ENCODE data around the gene NECTIN2. TPM values are rescaled to one million over a fixed set of nuclear protein-coding genes. Genes with fewer than 3 reads are reported as not detected.
"Not testable (repeated sequence)": the region's sequence is repeated elsewhere in the genome, so short reads cannot be mapped to it uniquely, and the experiment has no call there.

Gene NECTIN2
- total and polyA plus RNA-seq, 2 donors (not counting 1 experiment from before 2014, with no cell fraction given), result 0.15 to 0.32 TPM

DNA sequence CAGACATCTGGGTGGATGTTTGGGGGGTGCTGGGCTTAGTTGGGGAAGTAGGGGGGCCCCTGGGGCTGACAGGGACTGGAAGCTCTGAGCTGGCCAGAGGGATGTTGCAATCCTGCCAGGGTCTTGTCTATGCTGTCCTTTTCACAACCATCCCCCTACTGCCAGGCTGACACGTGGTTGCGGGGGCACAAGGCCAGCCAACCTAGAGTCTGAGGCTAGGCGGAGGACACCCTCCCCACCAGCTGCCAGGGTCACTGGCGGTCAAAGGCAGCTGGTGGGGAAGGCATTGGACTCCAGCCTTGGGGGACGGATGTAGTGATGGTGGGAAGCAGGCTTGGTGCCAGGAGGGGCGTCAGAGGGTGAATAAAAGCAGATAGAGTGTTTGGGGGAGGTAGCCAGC lies 66.8 kb downstream of the NECTIN2 start:
- Histone ChIP-seq H3K4me2 (replicated peaks; ENCODE audit: low read depth, low read length, poor library complexity, severe bottlenecking) (no peak overlapping the region), H3K4me1 (ENCODE audit: control insufficient read depth in 2 of 2, insufficient read depth in 2 of 2, low read length in 2 of 2) (peaks cover 7 to 13% of the 10 kb centered on the region in 2 donors), H3K9me3 (ENCODE audit: control extremely low read depth in 1 of 3, control insufficient read depth in 2 of 3, insufficient read depth in 1 of 3, low read length in 2 of 3) (peaks cover 0 to 5% (median 0%) of the 10 kb centered on the region in 3 donors), H3K79me2 (ENCODE audit: control insufficient read depth, insufficient read depth, low read length) (no peaks in the 10 kb centered on the region), H4K20me1 (ENCODE audit: control insufficient read depth, insufficient read depth, low read length, poor library complexity, severe bottlenecking) (no peaks in the 10 kb centered on the region), H3K27me3 (replicated peaks in 1 of 4; ENCODE audit: control extremely low read depth in 1 of 4, control insufficient read depth in 3 of 4, insufficient read depth in 4 of 4, low read length in 3 of 4) (peaks cover 0 to 21% (median 2%) of the 10 kb centered on the region in 4 experiments), H3K27ac (ENCODE audit: low read length in 2 of 2) (no peak overlapping the region), H3K36me3 (replicated peaks in 1 of 2; ENCODE audit: control extremely low read depth in 1 of 2, control insufficient read depth in 1 of 2, extremely low read depth in 1 of 2, insufficient read depth in 2 of 2, low read length in 1 of 2) (no peaks in the 10 kb centered on the region), H3K4me3 (ENCODE audit: control extremely low read depth in 1 of 5, extremely low read depth in 1 of 5, insufficient read depth in 1 of 5, low read depth in 2 of 5, low read length in 4 of 5) (no peak overlapping the region), H3K9ac (ENCODE audit: low read length) (no peak overlapping the region), H2AFZ (ENCODE audit: insufficient read depth, low read depth, low read length, poor library complexity, severe bottlenecking) (no peak overlapping the region)
- POLR2A ChIA-PET, result no interaction called here
- DNase-seq (no peak), ATAC-seq (ENCODE audit: low read depth) (no peak)
- TF ChIP-seq EZH2 (IDR thresholded peaks at IDR 0.05; ENCODE audit: borderline replicate concordance, insufficient read depth, low read depth, low read length, poor library complexity, severe bottlenecking) (no peak), CTCF (IDR thresholded peaks at IDR 0.05) (no peak)
- intact Hi-C loops (cut with micrococcal nuclease), result no loop called here
- H3K4me1 Mint-ChIP-seq, result peaks cover 9% of the 10 kb centered on the region
- 69% methylated on average over 6 of the region's 6 CpGs for WGBS (ENCODE audit: insufficient coverage)
- H3K27ac Mint-ChIP-seq, result no peak overlapping the region
- H3K27me3 Mint-ChIP-seq, result peaks cover 26% of the 10 kb centered on the region
- no peak overlapping the region for H3K4me3 Mint-ChIP-seq
- CTCF ChIA-PET, result interaction anchor here (0.8 to 1.5 kb wide), 3 partner anchors 9 to 43 kb away, joined by 3 read pairs; no protein-coding TSS in a partner anchor
- no peaks in the 10 kb centered on the region for H3K9me3 Mint-ChIP-seq (ENCODE audit: insufficient read depth)

DNA sequence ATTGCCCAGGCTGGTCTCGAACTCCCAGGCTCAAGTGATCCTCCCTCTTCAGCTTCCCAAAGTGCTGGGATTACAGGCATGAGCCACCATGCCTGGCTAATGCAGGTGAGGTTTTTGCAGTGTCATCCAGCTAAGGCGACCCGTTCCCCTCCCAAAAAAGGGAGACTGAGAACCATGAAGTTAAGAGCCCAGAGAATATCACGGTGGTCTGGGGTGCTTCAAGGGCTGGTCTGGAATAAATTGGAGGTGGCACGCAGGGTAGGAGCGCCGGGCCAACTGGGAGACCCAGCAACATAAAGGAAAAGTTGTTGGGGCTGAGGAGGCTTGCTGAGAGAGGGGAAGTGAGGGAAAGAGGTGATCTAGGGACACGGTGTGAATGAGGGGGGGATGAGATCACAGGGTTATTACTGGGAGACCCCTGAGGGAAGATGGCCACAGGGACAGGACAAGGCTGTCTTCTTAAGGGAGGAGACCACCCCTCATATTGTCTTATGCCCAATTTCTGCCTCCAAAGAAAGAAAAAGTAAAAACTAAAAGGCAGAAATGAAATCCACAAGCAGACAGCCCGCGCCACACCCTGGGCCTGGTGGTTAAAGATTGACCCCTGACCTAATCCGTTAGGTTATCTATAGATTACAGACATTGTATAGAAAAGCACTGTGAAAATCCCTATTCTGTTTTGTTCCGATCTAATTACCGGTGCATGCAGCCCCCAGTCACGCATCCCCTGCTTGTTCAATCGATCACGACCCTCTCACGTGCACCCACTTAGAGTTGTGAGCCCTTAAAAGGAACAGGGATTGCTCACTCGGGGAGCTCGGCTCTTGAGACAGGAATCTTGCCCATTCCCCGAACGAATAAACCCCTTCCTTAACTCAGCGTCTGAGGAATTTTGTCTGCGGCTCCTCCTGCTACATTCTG lies 67.7 kb downstream of the NECTIN2 start:
- H3K27ac Mint-ChIP-seq, POLR2A ChIA-PET: not testable (repeated sequence)
- H3K4me2 ChIP-seq (replicated peaks; ENCODE audit: low read depth, low read length, poor library complexity, severe bottlenecking), result peak overlapping the region; percentile 88

GRCh38 chr19:44914433-44915206 lies 68.5 kb downstream of the NECTIN2 start, which contains the start of gene APOC1:
APOC1 (plus strand) TSS chr19:44914608; CDS start chr19:44914892, 284 bp downstream.
- ATAC-seq (ENCODE audit: low read depth) (peak; percentile 99), DNase-seq (peak; percentile 89)
- H4K20me1 ChIP-seq (ENCODE audit: control insufficient read depth, insufficient read depth, low read length, poor library complexity, severe bottlenecking); POLR2A ChIA-PET; H3K36me3 ChIP-seq (replicated peaks in 1 of 2; ENCODE audit: control extremely low read depth in 1 of 2, control insufficient read depth in 1 of 2, extremely low read depth in 1 of 2, insufficient read depth in 2 of 2, low read length in 1 of 2); H3K4me1 Mint-ChIP-seq; H3K9me3 ChIP-seq (ENCODE audit: control extremely low read depth in 1 of 3, control insufficient read depth in 2 of 3, insufficient read depth in 1 of 3, low read length in 2 of 3); H3K9me3 Mint-ChIP-seq (ENCODE audit: insufficient read depth); H3K27ac ChIP-seq (ENCODE audit: low read length in 2 of 2); H3K79me2 ChIP-seq (ENCODE audit: control insufficient read depth, insufficient read depth, low read length): not testable (repeated sequence)
- H3K27ac Mint-ChIP-seq, result peak within 1 kb of the TSS; percentile 66
- H3K4me2 ChIP-seq (replicated peaks; ENCODE audit: low read depth, low read length, poor library complexity, severe bottlenecking), result peak within 1 kb of the TSS; percentile 88
- intact Hi-C loops (cut with micrococcal nuclease), result loop anchor here (1.0 kb wide), 3 partner anchors 13 to 41 kb away; partner anchors contain the start of gene CLPTM1
- peak within 1 kb of the TSS; percentile 99 for H2AFZ ChIP-seq (ENCODE audit: insufficient read depth, low read depth, low read length, poor library complexity, severe bottlenecking)
- peaks cover 7 to 13% of the 10 kb centered on the region in 2 donors for H3K4me1 ChIP-seq (ENCODE audit: control insufficient read depth in 2 of 2, insufficient read depth in 2 of 2, low read length in 2 of 2)
- H3K27me3 Mint-ChIP-seq, result peaks cover 23% of the 10 kb centered on the region
- peak within 1 kb of the TSS; percentile 95 for H3K4me3 Mint-ChIP-seq
- H3K27me3 ChIP-seq (replicated peaks in 1 of 4; ENCODE audit: control extremely low read depth in 1 of 4, control insufficient read depth in 3 of 4, insufficient read depth in 4 of 4, low read length in 3 of 4), result peaks cover 0 to 21% (median 2%) of the 10 kb centered on the region in 4 experiments
- peak within 1 kb of the TSS; percentile 44 to 87 (median 63) for H3K4me3 ChIP-seq (ENCODE audit: control extremely low read depth in 1 of 5, extremely low read depth in 1 of 5, insufficient read depth in 1 of 5, low read depth in 2 of 5, low read length in 4 of 5)
- 9% methylated on average over 13 of the region's 28 CpGs for WGBS (ENCODE audit: insufficient coverage)
- CTCF ChIA-PET, result interaction anchor here (0.5 to 1.8 kb wide), 3 partner anchors 10 to 298 kb away, joined by 3 to 6 read pairs (median 3); partner anchors contain the start of gene TOMM40
- H3K9ac ChIP-seq (ENCODE audit: low read length), result peak within 1 kb of the TSS; percentile 75

More for the DNA sequence above, 67.7 kb downstream of the NECTIN2 start:
- H3K4me3 Mint-ChIP-seq, result peak overlapping the region; percentile 95
- Histone ChIP-seq H3K27me3 (replicated peaks in 1 of 4; ENCODE audit: control extremely low read depth in 1 of 4, control insufficient read depth in 3 of 4, insufficient read depth in 4 of 4, low read length in 3 of 4) (peaks cover 0 to 21% (median 2%) of the 10 kb centered on the region in 4 experiments), H3K9ac (ENCODE audit: low read length) (peak overlapping the region; percentile 75), H3K4me1 (ENCODE audit: control insufficient read depth in 2 of 2, insufficient read depth in 2 of 2, low read length in 2 of 2) (peaks cover 7 to 13% of the 10 kb centered on the region in 2 donors), H2AFZ (ENCODE audit: insufficient read depth, low read depth, low read length, poor library complexity, severe bottlenecking) (peak overlapping the region; percentile 99)
- H3K79me2 ChIP-seq (ENCODE audit: control insufficient read depth, insufficient read depth, low read length); H3K4me1 Mint-ChIP-seq; H3K4me3 ChIP-seq (ENCODE audit: control extremely low read depth in 1 of 5, extremely low read depth in 1 of 5, insufficient read depth in 1 of 5, low read depth in 2 of 5, low read length in 4 of 5); DNase-seq; H4K20me1 ChIP-seq (ENCODE audit: control insufficient read depth, insufficient read depth, low read length, poor library complexity, severe bottlenecking); H3K9me3 ChIP-seq (ENCODE audit: control extremely low read depth in 1 of 3, control insufficient read depth in 2 of 3, insufficient read depth in 1 of 3, low read length in 2 of 3); intact Hi-C loops (cut with micrococcal nuclease); ATAC-seq (ENCODE audit: low read depth); H3K36me3 ChIP-seq (replicated peaks in 1 of 2; ENCODE audit: control extremely low read depth in 1 of 2, control insufficient read depth in 1 of 2, extremely low read depth in 1 of 2, insufficient read depth in 2 of 2, low read length in 1 of 2); H3K9me3 Mint-ChIP-seq (ENCODE audit: insufficient read depth); H3K27ac ChIP-seq (ENCODE audit: low read length in 2 of 2): not testable (repeated sequence)
- CTCF ChIA-PET, result interaction anchor here (0.8 to 0.9 kb wide), 2 partner anchors 38 to 43 kb away, joined by 3 read pairs; no protein-coding TSS in a partner anchor
- peaks cover 23% of the 10 kb centered on the region for H3K27me3 Mint-ChIP-seq
- WGBS (ENCODE audit: insufficient coverage), result 64% methylated on average over 14 of the region's 23 CpGs

Measured in B cell (primary cell).